8988T (cell line): ENCODE measurements around the gene TYW1B.
"Not testable (repeated sequence)": the region's sequence is repeated elsewhere in the genome, so short reads cannot be mapped to it uniquely, and the experiment has no call there.

ENCODE experiments used
- DNase-seq: peaks from one replicate; pipeline ENCODE4 v3.0.0; 2011

The TYW1B gene

DNA sequence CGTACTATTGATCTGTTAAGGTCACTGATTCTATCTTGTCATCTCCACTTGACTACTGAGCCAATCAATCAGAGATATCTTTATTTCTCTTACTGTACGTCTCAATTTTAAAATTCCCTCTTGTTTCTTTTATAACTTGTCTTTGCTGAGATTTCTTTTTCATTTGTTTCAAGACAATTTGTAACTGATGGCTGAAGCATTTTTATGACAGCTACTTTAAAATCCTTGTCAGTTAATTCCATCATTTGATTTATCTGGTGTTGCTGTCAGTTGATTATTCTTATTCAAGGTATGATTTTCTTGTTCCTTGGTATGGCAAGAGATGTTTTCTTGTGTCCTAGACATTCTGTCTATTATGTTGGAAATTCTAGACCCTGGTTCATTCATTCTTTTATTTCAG is 76.6 kb downstream of the TYW1B start:
- DNase-seq, result no peak

DNA sequence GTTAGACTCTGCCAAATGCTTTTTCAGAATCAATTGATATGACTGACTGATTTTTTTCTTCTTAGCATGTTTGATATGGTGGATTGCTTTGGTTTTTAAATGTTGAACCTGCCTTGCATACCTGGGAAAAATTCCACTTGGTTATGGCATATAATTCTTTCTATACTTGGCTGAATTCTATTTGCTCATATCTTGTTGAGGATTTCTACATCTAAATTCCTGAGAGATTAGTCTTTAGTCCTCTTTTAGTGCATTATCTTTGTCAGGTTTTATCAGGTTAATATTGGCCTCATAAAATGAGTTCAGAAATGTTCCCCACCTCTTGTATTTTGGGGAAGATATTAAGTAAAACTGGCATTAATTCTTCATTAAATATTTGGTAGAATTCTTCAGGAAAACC is 79.4 kb downstream of the TYW1B start:
- DNase-seq, result not testable (repeated sequence)

DNA sequence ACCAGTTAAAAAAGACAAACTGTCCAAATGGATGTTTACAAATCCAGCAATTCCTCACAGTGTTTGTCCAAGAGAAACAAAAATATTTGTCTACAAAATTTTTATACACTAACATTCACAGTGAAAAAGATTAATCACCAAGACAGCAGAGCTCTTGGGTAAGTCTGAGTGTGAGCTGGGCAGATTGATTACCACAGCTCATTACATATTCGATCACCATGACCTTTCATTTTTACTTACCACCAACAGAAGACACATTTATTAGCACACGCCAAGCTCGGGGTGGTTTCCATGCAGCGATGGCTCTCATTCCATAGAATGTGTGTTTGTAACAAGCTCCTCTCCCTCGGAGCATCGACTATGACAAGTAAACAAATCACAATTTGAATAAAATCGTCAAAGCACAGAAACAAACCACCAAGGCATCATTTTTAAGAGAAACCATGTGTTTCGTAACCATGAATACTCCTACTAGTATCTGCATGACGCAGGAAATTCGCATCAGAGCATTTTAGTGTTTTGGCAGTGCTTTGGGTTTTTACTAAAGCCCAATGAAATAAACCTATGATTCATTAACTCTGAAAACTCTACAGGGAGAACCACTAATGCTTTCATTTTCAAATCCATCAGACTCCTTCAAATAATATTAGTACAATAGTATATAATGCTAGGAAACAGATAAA is 83.6 kb downstream of the TYW1B start:
- DNase-seq, result not testable (repeated sequence)

DNA sequence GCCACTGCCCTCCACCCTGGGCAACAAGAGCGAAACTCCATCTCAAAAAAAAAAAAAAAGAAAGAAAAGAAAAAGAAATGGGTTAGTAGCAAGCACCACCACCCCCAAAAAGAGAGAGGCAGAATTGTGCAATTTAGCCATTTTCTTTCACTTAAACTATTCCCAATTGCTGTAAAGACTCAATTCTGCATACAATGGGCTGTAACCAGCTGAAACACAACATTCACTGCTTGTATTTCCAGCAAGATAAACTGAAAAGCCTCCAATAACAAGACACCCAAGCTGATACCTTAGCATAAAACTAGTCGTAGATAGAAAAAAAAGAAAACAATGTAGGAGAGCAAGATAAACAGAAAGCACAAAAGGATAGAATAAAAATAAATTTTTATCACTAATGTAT is 84.2 kb downstream of the TYW1B start:
- DNase-seq, result not testable (repeated sequence)

DNA sequence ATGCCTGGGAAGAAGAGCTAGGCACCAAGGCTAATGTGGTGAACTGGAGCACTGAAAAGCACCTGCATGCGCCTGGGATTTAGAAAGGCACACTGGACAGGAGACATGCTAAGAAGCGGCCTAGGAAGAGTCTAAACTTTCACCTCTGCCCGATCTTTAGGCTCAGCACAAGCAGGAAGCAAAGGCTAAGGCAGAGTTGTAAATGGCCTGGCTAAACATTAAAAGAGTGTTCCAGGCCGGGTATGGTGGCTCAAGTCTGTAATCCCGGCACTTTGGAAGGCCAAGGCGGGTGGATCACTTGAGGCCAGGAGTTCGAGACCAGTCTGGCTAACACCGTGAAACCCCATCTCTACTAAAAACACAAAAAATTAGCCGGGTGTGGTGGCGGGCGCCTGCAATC is 88.3 kb downstream of the TYW1B start:
- not testable (repeated sequence) for DNase-seq

DNA sequence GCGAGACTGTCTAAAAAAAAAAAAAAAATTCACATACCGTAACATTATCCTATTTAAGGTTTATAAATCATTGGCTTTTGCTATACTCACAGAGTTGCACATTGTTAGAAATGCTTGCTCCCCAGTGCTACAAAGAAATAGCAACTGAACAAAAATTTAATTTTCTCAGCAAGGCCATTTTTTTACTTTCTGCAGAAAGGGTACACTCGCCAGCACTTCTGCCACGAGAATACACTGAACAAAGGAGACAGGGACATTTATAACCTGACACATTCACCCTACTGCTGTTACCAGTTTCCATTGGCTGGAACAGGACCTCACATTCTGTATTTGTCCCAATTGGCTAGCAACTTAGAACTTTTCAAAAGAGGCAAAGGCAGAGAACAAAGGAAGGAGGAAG is 92.1 kb downstream of the TYW1B start:
- DNase-seq, result not testable (repeated sequence)

DNA sequence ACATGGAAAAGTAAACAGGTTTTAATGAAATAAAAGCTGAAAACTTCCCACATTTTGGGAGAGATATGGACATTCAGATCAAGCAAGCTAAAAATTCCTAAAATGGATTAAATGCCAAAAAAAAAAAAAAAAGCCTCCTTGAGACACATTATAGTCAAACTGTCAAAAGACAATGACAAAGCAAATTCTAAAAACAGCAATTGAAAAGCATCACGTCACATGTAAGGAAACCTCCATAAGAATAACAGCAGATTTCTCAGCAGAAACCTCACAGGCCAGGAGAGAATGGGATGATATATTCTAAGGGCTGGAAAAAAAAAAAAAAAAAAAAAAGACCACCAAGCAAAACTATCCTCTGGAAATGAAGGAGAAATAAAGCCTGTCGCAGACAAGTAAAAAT is 97.2 kb downstream of the TYW1B start:
- DNase-seq, result not testable (repeated sequence)

DNA sequence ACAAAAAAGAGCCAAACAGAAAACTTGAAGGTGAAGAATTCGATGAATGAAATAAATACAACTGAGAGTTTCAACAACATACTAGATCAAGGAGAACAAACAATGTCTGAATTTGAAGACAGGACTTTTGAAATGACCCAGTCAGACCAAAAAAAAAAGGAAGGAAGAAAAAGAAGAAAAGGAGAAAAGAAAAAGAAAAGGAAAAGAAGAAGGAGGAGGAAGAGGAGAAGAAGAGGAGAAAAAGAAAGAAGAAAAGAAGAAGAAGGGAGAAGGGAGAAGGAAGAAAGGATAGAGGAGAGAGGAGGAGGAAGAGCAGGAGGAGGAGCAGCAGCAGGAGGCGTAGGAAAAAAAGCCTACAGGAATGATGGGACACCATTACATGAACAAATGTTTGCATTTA is 97.6 kb downstream of the TYW1B start:
- not testable (repeated sequence) for DNase-seq

DNA sequence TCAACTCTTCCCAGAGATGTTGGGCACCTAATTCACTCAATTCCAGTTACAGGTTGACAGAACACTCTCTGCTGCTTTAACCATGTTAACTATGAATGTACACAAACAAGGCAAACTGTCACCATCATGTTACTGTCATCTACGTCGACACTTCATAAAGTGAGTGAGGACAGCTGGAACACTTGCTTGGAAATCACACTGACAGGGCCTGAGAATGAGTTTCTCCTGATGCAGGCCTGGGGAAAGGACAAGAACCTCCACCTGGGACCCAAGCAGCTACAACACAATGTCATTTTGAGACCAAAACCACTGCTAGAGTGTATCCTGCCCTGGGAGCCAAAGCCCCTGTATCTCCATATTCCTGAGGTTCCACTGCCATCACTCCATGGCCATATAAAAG is 98.9 kb downstream of the TYW1B start:
- not testable (repeated sequence) for DNase-seq

DNA sequence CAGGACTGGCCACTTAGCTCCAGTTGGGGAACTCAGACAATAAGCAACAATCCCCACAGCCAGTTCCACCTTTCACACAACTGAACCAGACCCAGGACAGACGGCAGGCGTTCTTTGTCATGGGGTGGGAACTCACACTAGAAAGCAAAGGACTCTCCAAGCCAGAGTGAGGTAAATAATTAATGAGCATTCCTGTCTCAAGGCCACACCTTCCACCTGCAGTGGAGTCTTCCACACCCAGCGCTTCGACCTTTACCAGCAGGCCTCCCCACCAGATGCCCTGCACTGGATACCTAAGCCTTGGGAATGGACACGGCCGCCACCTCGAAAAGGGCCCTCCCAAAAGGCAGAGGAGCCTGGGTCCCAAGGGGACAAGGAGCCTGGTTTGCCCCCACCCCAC is 105.3 kb downstream of the TYW1B start:
- DNase-seq, result not testable (repeated sequence)

DNA sequence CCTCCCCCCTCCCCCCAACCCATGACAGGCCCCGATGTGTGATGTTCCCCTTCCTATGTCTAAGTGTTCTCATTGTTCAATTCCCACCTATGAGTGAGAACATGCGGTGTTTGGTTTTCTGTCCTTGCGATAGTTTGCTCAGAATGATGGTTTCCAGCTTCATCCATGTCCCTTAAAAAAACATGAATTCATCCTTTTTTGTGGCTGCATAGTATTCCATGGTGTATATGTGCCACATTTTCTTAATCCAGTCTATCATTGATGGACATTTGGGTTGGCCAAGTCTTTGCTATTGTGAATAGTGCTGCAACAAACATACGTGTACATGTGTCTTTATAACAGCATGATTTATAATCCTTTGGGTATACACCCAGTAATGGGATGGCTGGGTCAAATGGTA is 107.1 kb downstream of the TYW1B start:
- DNase-seq, result not testable (repeated sequence)

DNA sequence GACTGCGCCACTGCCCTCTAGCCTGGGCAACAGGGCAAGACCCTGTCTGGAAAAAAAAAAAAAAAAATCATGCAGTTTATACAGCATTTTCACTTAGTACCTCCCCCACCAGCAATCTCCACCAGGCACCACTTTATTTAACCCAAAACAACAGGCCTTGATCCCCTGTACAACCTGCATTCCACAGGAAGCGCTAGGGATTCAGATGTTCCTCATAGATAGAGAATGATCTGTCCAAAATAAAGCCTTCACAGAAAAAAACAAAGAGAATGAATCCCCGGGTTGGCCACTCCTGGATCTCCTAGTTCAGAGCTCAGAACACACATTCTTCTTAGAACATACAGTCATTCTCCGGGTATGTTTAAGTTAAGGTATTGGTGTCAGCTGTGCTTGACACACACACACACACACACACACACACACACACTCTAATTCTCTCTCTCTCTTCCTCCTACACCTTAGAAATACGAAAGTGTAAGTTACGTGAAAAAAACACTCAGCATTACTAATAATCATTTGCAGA is 110.7 kb downstream of the TYW1B start:
- not testable (repeated sequence) for DNase-seq

DNA sequence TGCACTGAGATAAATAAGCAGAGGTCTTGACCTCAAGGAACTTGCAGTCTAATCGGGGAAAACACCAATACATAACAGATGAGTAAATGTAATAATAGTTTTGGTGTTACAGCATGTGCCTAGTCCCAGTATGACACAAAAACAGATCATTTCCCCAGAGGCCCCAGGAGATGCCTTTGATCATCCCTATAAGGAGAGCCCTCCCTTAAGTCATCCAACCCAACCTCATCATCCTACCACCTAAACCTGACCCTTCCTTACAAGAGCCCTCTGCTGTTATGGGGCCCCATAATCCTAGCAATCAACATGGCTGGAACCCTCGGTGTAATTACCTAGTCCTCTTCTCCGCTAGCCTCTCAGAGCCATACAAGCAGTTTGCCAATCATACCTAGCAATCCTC is 116.1 kb downstream of the TYW1B start:
- not testable (repeated sequence) for DNase-seq

DNA sequence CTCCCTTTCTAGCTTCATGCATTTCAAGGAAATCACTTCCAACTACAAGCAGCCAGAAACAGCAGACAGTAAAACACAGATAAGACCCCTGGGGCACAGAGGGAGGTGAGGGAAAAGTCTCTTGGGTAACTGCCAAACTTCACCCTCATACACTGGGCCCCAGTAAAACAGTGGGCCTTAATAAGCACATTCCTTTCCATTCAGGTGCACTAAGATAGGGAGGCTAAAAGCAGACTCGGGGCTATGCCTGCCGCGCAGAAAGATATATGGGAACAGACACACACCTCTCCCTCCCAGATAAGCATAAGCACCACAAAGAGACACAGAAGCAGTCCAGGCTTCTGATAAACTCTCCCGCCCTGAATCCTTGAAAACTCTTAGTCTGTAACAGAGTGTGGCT is 117.0 kb downstream of the TYW1B start:
- DNase-seq, result no peak

DNA sequence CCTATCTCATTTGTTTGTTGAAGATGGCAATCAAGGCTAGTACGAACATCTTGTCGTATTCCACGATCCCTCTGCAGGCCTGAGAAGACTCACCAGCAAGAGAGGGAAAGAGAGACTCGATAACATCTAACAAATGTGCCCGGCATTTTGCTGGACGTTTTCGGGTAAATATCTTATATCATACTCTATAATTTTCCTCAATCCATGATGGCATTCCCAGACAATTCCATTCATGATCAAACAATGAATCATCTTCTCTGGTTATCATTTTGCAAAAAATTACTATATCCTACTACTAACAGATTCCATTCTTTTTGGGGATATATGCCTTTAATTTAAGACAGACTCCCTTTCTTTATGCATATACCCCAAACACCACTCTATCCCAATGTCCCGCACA is 118.1 kb downstream of the TYW1B start:
- DNase-seq, result no peak

DNA sequence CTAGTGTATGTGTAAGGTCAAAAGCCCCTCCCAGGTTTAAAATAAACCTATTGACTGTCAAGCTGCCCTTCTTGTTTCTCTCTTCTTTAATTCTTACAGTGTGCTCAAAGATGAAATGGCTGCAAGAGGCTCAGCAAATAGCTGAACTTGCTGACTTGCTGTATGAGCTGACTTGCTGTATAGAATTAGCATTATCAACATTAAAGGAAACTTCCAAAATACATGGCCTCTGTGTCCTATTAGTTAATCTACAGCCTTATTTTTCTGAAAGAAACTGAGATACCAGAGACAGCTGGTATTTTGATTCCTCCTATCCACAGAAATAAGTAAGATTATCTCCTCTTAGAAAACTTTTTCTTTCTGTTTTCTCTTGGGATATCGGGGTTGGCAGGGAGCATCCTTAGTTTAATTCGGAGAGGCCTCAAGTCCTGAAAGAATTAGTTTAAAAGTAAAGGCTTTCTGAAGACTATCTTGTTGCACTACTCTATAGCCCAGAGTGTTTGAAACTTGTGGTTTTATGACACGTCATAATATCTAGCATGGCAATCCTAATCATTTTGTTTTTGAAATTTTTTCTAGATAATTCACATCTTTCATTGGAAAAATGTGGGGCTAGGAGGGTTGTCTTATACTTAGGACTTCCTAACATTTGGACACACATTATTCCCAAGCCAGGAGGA is 119.5 kb downstream of the TYW1B start:
- not testable (repeated sequence) for DNase-seq

DNA sequence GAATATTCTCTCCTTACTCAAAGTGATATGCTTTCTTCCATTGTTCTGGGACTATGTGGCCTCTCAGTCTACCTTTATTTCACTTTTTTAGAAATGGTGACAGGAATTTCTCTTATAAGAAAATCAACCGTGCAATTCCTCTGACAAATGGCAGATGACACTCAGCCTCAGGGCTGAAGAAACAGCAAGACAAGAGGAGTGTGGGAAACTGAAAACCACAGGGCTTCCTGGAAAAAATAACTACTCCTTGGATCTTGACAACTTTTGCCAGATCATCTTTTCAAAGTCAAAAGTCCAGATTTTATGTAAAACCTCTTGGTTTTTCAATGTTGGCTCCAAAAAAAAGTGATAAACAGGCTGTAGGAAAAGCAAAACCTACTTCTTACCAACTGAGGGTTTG is 121.5 kb downstream of the TYW1B start:
- no peak for DNase-seq

DNA sequence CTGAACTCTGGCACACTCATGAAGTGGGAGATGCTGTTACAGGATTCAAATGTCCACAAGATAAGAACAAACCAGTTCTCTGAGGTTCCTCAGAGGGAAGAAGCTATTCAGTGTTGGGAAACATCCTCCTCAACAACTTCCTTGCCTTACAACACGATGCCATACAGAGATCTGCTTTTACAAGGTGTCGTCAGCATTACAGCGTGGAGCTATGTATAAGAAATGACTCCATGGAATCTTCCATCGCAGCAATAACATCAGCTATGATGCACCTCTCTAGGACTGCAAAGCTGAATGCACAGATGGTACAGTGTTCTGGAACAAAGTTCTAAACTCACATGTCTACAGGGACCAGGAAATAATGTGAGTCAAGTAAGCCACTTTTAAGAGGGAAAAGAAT is 122.3 kb downstream of the TYW1B start:
- DNase-seq, result not testable (repeated sequence)

DNA sequence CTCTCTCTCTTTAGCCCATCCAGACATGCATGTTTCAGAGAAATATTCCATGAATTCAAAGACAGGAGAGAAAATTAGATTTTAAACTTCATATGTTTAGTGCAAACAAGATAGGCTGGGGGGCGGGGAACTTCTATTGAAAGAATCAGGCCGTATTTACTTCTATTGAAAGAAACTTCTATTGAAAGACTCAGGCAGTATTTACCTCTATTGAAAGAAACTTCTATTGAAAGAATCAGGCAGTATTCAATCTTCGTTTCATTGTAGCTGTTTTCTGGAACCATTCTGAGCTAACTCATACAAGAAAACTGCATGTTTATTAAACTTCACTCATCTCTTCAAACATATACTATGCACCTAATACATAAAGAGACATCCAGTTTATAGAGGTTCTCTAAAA is 123.1 kb downstream of the TYW1B start:
- no peak for DNase-seq

DNA sequence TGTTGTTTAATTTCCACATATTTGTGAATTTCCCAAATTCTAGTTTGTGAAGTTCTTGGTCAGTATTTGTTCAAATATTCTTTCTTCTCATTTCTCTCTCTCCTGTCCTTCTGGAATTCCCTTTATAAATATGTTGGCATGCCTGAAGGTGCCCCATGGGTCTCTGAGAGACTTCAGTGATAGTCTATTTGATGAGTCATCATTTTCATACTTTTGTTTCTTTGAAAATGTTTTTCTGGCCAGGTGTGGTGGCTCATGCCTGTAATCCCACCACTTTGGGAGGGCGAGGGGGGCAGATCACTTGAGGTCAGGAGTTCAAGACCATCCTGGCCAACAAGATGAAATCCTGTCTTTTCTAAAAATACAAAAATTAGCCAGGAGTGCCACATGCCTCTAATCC is 127.5 kb downstream of the TYW1B start:
- not testable (repeated sequence) for DNase-seq

DNA sequence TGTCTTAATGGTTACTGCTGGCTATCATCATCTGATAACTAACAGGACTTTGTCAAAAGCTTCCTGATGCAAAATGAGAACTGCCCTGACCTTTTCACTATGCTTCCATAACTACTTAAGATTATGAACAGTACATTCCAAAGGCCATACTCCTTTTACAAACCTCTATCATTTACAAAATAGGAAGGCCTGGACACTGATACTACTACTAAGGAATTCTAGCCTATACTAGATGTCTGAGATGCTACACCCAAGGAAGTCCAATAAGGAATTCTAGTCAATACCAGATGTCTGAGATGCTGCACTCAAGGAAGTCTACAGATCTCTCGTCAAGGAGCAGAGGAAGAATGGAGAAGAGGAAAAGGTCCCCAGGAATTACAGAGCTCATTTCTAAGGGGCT is 130.9 kb downstream of the TYW1B start:
- DNase-seq, result not testable (repeated sequence)

DNA sequence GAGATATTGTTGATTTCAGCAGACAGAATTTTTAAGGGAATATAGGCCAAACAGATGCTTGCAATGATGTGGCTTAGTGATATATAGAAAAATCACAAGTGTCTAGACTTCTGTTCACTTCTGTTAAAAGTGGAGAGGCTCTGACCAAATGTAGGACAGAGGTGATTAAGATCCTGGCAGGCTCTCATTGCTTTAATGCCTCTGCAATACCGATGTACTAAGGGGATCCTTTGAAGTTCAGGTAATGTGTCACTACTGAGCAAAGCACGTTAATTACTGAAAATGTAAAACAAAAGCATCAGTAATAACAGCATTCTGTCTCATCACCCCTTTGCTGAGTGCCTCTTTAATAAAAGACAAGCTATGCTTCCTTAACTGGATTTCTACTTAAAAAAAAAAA is 131.4 kb downstream of the TYW1B start:
- DNase-seq, result not testable (repeated sequence)

DNA sequence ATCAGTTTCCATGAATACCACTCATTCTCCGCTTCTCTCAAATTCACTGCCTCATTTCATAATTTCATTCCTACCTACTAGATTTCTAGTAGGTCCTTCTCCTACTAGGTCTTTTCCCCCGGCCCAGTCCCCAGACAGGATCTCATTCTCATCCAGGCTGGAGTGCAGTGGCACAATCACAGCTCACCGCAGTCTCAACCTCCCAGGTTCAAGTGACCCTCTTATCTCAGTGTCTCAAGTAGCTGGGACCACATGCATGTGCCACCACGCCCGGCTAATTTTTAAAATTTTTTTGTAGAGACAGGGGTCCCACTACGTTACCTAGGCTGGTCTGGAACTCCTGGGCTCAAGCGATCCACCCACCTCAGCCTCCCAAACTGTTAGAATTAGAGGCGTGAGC is 132.5 kb downstream of the TYW1B start:
- not testable (repeated sequence) for DNase-seq

DNA sequence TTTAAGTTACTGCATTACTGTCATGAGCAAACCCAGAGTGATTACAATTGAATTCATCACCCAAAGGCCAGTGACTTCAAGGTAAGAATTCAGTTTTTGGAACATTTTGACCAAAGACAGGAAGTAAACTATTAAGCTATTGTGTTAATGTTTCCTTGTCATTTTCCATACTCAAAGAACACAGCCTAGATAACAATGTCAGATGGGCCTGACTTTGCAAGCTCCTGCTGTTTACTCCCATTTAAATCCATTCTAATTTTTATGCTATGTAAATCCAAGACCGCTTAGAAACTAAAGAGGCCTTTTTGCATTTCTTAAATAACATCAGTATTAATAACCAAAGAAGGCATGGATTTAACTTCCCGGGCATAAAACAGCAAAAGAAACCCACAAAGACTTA is 136.6 kb downstream of the TYW1B start:
- DNase-seq, result not testable (repeated sequence)
